Activated CD4-positive, alpha-beta T cell treated with anti-CD3 and anti-CD28 coated beads, Interleukin-10, Interleukin-2, amounts not matched to agents 100 ng/mL and 50 ng/mL, durations not matched to agents 16 hours and 8 hours (primary cell): Measurements from ENCODE around the gene CAMTA1.
"Not testable (repeated sequence)": the region's sequence is repeated elsewhere in the genome, so short reads cannot be mapped to it uniquely, and the experiment has no call there.

ENCODE experiments used
- DNase-seq: peaks from one replicate; pipeline ENCODE4 v3.0.0-alpha.2; 2020

Gene CAMTA1

DNA sequence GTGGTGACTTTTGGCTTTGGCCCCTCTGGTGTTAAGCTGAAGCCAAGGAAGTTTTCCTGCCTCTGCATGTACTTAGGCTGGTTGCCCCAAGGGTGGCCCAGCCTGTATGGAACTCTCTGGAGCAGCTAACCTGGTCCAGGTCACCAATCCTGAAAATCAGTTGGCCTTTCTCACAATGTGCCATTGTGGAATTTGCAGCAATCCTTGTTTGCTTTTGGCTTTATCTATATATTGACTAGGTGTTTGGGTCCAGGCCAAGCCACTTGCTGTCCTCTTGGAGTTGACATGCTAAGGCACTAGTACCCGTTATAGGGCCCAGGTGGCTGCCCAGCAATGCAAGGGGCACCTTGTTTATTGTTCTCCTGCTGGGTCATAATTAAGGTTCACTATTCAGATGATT lies 124.6 kb downstream of the CAMTA1 start:
- DNase-seq, result no peak

DNA sequence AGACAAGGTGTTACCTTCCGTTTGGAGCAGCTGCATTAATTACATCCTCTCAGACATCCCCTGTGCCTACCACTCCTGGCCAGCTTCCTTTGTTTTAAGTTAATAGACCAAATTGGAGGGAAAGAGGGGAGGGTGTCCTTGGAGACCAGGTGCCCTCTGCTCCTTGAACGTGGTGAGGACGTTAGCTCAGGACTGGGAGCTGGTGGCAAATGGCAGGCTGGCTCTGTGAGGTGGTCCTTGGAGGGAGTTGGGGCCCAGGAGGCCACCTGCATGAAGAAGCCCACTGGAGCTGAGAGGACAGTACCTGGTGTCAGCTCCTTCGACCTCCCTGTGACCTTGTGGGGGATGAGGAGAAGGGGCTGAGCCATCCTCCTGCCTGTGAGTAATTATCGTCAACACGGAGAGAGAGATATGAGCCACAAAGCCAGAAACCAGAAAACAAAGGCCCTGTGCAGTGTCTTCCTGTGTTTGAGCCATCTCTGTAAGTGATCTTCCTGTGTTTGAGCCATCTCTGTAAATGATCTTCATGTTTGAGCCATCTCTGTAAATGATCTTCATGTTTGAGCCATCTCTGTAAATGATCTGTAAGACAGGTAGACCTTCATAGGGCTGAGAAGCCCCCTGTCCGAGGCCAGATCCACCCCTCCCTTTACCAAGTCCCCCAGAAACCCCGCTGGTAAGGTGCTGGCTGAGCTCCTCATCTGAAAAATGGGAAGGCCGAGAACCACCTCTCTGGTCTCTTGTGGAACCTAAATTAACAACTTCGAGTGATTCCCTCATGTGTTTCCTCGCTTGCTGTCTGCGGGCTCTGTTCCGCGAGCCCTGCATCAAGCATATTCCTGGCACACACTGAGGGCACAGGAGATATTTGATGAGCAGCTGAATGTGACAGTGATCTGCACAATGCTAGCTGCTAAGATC lies 126.0 kb downstream of the CAMTA1 start:
- DNase-seq, result no peak

DNA sequence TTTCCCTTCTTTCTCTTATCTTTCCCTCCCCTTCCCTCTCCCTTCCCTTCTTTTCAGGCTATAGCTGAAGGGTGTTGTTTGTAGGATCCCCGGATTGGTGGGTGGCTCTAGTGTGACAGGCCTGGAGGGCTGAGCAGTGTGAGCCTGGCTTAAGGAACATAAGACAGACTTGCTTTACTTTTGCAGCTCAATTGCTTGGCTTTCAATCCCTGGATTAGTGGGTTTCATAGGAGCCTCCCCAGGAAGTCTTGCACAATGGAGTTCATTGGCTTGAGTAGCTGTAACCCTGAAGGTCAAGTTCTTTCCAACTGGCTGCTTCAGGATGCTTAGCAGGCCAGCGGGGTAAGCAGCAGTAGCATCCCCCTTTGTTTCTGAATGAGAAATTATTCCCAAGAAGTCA lies 126.7 kb downstream of the CAMTA1 start:
- no peak for DNase-seq

DNA sequence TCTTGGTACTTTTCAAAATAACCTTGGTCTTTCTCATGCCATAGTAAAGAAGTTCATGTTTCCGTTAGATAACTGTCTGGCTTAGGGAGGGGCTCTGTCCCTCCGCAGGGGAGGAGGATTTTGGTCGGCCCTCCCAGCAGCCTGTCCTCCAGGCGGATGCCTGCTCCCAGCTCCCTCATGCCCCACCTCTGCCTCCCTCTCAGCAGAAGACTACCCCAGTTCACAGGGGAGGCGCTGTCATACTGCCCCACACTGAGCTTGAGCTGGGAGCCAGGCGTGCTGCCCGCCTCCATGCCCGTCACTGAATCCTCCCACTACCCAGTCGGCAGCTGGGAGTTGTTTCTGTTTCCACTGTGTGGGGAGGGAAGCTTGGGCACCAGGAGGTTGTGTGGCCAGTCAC lies 127.3 kb downstream of the CAMTA1 start:
- DNase-seq, result no peak

DNA sequence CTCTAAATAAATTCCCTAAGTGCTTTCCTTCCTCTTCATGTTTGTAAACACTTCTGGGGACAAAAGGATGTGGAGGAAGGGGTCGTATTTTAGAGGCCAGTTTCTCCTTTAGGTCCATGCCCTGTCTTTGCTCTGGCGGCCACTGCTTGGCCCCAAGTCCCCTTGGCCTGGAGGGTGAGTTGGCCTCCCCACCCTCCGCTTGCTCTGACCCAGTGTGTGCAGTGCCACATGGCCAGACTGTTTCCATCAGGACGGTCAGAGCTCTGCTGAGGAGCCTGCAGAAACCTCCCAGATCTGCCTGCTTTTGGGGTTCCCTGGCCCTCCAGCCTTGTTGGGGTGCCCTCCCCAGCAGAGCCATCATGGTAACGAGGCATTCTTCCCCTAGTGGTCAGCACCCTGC lies 127.8 kb downstream of the CAMTA1 start:
- DNase-seq, result no peak

DNA sequence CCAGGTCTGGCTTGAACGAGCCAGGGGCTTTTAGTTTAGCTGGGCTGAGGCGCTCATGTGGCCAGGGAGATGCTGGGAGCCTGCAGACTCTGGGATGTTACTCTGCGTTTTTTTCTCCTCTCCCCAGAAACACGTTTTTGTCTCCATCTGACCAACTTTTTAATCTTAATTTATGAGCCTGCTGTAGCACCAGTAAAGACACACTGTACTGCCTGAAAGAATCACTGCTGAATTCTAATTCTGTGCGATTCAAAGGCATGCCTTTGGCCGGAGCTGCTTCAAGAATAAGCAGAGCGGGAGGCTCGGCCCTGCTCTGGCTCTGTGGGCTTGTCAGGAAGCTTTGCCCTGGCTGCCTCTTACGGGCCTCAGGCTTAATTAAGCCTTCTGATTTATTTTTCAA lies 129.5 kb downstream of the CAMTA1 start:
- DNase-seq, result no peak

DNA sequence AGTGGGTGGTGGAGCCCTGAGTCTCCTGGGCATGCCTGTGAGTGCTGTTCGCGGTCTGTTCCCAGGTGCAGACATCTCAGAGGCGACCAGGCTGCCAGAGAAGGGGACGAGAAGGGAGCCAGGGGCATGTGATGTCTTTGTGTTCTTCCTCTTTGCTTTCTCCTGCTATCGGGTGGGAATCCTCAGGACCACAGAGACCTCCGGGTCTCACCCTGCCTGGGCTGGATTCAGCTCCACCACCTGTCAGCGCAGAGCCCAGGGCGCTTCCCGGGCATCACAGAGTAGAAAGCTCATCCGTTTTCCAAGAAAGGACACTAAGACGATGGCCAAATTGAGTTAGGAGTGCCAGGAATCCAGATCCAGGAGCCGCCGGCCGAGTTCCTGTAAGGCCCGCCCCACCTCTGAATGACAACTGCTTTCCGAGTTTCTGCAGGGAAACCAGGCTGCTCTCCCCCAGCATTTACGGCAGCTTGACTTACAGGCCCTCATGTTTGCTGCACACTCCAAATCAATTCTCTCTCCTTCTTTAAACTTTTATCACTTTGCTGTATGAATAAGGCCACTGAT lies 130.8 kb downstream of the CAMTA1 start:
- no peak for DNase-seq

DNA sequence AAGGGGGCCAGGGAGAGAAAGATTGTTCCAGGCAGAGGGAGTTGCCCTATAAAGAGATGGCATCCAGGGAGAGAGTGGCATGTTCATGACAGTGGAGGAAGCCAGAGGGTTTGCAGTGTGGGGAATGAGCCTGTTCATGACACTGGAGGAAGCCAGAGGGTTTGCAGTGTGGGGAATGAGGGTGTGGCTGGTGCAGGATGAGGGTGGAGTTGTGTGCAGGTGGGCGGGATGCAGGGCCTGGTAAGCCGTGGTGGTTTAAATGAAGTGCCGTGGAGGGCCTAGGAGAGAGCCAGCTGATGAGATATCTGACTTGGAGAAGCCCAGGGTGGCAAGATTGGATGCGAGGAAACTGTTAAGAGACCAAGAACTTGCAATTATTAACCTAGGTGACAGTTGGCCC lies 131.8 kb downstream of the CAMTA1 start:
- DNase-seq, result no peak

DNA sequence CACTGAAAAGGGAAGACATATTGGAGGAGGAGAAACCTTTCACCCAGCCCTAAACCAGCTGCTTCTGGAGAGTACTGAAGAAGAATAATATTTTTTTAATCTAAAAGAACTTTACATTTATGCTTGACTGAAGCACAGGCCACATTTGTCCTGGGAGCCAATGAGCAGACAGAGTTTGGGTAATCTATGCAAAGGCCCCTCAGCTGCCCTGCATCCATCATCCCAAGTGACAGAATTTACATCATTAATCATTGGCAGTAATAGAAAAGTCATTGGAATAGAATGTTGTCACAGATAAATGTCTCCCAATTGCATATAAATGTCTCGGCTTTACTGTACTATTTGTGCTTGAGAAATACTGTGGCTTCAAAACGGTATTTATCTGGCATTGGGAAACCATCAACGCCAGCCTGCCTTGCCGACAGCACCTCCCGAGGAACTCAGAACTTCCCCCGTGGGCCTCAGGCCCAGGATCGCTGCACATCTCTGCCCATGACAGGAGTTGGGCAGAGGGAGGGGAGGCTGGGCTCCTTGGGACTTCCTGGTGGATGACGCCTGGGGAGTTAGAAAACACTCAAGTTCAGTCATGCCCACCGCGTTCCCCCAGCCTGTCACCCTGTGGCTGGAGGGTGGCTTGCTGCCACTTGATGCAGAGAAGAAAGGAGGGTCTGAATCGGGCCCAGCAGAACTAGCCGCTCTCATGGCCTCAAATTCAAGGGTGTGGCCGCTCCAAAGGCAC lies 133.1 kb downstream of the CAMTA1 start:
- DNase-seq, result no peak

DNA sequence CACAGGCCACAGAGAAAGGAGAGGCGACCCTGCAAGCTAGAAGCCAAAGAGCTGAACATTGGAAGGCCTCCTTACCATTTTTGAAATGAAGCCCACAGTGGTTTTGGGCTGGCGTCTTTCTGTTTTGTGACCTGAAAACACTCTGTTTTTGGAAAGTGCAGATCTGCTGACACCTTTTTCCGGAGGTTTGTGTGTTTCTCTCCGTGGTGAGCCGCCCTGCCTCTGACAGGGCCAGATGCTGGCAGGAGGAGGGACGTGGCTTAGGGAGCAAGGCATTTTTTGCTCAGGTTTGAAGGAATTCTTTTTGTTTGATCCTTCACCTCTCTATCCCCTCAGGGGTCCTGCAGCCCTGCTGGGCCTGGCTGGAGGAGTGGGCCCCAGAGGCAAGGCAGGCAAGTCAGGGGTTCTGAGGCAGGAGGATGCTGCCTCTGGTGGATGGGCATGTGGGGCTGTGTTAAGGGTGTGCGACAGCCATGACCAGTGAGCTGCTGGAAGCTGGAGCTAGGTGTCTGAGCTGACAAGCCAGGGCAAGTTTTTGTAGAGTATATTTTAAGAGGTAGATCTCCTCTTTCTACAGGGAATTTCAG lies 133.8 kb downstream of the CAMTA1 start:
- DNase-seq, result no peak

DNA sequence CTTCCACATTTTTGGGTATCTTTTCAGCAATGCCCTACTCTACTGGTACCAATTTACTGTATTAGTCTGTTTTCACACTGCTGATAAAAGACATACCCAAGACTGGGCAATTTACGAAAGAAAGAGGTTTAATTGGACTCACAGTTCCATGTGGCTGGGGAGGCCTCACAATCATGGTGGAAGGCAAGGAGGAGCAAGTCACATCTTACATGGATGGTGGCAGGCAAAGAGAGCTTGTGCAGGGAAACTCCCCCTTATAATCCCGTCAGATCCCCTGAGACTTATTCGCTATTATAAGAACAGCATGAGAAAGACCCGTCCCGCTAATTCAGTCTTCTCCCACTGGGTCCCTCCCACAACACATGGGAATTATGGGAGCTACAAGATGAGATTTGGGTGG lies 136.3 kb downstream of the CAMTA1 start:
- DNase-seq, result not testable (repeated sequence)

DNA sequence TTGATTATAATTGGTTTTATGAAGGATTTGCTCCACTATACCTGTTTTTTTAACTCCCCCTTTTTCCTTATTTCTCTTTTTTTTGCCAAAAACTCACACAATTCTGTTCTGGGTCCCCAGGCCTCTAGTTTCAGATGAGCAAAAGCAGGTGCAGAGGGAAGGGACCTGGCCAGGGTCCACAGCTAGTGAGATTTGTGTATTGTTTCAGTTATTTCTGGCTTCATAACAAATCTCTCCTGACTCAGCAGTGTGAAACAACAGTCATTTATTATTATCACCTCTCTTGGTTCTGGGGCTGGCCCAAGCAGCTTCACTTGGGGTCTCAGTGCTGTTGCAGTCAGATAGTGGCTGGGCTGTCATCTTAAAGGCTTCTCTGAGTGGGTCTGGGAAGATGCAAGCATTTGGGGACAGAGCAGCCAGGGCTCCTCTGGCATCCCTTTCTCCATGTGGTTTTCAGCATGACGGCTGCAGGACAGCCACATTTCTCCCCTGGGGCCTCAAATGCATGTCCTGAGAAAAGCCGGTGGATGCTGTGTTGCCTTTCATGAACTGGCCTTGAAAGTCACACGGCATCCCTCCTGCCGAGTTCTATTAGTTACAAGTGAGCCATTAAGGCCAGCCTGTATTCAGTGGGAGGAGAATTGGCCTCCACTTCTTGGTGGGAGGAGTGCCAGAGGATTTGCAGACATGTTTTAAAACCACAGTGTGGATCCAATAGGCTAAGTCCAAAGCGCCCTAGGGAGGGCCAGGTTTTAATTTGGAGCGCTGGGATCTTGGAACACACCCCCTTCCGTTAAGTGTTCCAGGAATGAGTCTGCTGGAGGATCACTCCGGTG lies 137.1 kb downstream of the CAMTA1 start:
- no peak for DNase-seq

DNA sequence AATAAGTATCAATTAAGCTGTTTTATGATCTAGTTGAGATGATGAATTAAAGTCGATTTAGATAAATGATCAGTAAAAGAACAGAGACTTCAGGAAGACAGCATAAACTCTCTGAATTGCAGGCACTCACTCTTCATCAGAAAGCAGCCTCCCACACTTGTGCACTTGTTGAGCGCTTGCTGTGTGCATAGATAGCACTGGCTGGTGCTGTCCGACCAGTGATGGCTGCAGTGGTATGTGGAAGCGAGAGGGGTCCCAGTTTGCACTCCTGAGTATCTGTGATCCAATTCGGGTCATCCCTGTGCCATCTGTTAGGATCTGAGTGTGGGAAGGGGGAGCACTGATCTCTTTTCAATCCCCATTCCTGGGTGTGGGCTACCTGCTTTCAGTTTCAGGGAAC lies 137.8 kb downstream of the CAMTA1 start:
- DNase-seq, result no peak

DNA sequence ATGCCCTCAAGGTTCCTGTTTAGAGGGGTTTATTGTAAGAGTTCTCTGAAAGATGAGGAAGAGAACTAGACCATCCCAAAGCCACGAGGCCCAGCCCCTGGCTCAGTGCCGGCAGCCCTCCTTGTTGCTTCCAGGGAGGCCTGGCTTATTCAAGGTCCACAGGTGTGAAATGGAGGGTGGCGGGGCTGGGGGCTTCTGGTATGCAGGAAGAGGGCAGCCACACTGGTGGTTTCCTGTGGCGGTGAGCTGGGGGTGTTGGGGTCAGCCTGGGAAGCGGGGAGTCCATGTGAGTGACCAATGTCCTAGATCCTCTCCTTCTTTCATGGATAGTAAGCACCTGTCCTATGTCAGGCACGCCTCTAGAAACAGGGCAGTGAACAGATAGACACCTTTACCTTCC lies 138.2 kb downstream of the CAMTA1 start:
- DNase-seq, result no peak

DNA sequence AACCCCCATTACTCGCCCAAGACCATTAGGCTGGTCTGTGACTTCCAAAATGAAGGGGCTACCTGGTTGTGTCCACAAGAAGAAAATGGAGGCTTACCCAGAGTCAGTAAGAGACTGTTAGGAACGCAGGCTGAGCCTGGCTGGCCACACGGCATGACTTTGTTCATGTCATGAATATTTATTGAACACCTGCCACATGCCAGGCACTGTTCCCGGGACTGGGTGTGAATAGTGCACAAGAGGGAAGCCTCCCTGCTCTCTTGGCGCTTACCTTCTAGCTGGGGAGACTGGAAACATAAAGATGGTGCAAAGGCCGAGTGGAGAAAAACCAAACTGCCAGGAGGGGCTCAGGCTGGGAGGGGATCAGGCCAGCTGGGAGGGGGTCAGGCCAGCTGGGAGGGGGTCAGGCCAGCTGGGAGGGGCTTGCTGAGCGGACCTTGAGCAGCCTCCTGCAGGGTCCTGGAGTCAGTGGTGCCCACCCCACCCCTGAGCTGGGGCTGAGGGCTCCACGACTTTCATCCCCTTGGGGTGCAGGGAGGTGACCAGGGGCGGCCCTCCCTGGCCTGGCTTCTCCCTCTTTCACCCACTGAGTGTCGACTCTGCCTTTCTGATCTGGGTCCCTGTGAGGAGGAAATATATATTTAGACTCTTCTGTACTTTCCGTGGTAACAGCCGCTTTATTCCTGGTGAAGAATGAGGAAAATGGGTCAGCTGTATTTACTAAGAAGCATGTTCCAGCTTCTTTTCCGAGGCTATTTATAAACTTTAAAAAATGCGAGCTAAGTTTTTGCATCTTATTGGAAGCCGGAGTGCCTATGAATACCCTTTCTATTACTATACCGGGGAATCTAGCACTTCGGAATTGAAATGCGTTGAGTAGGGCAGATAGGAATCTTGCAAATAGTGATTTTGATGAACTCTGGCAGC lies 139.0 kb downstream of the CAMTA1 start:
- DNase-seq, result no peak

DNA sequence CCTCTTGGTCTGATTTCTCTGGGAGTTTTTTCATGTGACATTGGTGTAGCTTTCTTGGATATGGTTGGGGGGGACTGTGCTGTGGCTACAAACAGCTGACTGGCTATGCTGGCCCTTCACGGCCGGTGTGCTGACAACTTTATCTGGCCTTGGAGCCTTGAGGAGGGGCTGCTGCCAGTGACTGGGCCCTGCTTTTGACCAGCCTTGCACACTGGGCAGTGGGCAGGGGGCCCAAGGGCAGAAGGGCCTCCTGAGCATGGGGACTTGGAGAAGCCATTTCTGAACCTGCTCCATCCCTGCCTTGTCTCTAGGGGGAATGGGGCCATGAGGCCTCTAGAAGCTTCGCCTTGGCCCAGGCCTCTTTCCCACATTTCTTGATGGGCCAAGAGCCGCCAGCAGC lies 139.6 kb downstream of the CAMTA1 start:
- no peak for DNase-seq

DNA sequence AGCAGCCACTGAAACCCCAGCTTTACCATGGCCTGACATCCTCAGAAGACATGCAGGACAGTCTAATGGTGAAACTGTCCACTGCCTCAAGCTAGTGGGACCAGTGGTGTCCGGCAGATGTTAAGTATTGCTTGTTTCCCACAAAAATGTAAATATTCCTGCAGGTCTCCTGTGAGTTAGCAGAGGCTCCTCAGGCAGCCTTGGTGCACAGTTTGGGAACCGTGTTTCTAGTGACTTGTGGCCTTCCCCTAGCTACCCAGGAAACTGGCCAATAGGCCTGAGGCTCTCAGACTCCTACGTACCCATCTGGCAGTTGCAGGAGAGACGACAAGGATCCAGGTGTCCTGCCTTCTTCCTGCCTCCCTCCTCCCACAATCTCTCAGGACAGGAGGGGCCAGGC lies 142.4 kb downstream of the CAMTA1 start:
- no peak for DNase-seq

DNA sequence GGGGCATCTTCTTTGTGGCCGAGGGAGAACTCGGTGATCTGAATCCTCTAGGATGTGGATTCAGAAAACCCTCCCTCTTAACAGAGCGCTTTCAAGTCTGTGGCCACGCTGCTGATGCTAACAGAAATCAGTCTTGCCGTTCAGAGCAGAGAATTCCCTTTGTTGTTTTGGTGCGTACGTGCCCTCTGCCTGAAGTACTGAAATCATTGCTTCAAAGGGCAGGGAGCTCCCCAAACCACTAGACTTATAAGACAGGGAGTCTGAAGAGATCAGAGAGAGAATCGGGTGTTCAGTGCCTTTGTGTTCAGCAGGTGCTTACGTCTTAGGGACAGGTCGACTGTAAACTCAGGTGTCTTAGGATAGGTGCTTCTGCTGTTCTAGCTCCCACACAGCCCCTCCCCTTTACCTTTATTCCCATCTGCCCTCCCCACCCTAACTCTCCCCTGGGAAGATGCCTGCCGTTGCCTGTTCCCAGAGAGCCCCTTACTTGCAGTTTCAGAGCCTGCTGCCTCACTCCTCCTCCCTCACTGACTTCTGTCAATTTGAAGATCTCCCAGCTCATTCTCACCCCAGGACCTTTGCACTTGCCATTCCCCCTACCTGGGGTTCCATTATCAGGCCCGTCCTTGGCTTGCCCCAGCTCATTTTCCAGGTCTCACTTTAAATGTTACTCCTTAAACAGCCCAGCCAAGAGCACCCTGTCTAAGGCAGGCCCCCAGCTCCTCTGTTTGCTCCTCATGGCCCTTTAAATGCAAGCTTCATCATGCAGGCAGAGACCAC lies 143.0 kb downstream of the CAMTA1 start:
- DNase-seq, result no peak

DNA sequence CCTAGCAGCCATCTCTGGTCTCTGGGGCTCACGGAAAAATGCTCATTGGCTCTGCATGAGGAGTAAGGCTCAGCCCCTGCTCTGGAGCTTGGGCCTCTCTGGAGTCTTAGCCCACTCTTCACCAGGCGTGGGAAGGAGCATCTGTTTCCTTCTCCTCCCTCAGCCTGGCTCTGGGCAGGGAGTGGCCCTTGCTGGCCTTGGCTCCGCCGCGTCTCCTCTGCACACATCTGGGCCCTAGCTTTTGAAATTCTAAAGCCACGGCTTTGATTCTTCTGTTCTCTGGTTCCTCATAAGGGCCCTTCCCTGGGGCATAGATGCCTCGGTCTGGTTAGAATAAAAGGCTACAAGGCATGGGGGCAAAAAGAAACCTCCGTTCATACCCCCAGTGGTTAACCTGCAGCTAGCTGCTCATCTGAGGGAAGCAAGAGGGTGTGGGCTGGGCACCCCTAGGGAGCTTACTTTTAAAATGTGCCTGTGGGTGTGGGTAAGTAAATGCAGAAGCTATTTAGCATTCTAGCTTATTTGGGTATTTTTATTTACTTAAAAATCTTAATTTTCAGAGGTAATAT lies 145.6 kb downstream of the CAMTA1 start:
- DNase-seq, result no peak

DNA sequence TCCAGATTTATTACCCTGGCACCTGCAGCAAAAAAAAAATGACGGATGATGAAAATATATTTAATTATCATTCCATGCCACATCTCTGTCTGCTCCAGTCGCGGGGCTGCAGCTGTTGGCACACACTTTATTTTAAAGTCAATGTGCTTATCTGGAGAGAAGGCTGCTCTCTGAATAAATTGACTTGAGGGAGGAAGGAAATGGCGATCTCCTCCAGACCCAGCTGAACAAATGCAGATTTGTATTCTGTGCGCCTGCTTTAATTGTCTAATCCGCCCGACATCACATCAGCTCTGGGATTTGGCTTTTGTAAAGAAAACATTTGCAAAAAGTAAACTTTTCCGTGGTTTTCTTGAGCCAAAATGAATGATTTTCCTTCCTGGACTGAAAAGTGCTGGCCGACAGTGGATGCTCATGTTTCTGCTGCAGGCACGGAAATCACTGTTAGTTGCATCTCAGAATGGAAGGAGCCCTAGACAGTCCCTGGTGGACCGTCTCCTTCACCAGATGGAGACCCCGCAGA lies 150.2 kb downstream of the CAMTA1 start:
- DNase-seq, result no peak
